OCI-LY7 (cell line): ENCODE data around the gene PSMD3. TPM values are rescaled to one million over a fixed set of nuclear protein-coding genes. Genes with fewer than 3 reads are reported as not detected.
"Not testable (repeated sequence)": the region's sequence is repeated elsewhere in the genome, so short reads cannot be mapped to it uniquely, and the experiment has no call there.

Experiments used
- BruUV-seq: library from RNA; stranded (reverse); fragments of 400-500 nt; replicated peaks from 2 replicates; lab custom pipeline; 2021; lab: Mats Ljungman, UMichigan
- CTCF ChIA-PET: fragments of 300-600 bp; sonication (Branson Sonifier 250); formaldehyde crosslinking; loops from one replicate; lab custom pipeline; 2022; ENCODE audit warnings: antibody characterized with exemption; ENCODE audit not compliant: unreplicated experiment; lab: Charles Lee
- POLR2A ChIA-PET: fragments of 300-600 bp; sonication (Branson Sonifier 250); formaldehyde crosslinking; loops from one replicate; lab custom pipeline; 2022; ENCODE audit warnings: antibody characterized with exemption; lab: Charles Lee
- DNase-seq: peaks from one replicate; pipeline ENCODE4 v3.0.0-alpha.2; 2015; ENCODE audit warnings: low spot score
- H2AFZ ChIP-seq: fragments of 200-600 bp; sonication (generic), shearing (Covaris generic); 2 replicates; pipeline ENCODE4 v1.6.1; 2014; ENCODE audit warnings: mild to moderate bottlenecking, antibody characterized with exemption, low read length, moderate library complexity
- H3K27ac ChIP-seq: fragments of 200-600 bp; sonication (generic); 2 replicates; pipeline ENCODE4 v1.5.1; 2014; ENCODE audit warnings: mixed run types, low read depth, mild to moderate bottlenecking, moderate library complexity, low read length, inconsistent platforms; ENCODE audit not compliant: poor library complexity, severe bottlenecking
- H3K36me3 ChIP-seq: fragments of 200-600 bp; sonication (generic); 2 replicates; pipeline ENCODE4 v1.6.1; 2014; ENCODE audit warnings: mild to moderate bottlenecking, antibody characterized with exemption, low read length, moderate library complexity, mixed read lengths; ENCODE audit not compliant: insufficient read depth
- H3K4me1 ChIP-seq: fragments of 200-600 bp; sonication (generic); 2 replicates; pipeline ENCODE4 v1.5.1; 2014; ENCODE audit warnings: mild to moderate bottlenecking, low read length; ENCODE audit not compliant: insufficient read depth, poor library complexity, severe bottlenecking
- H3K4me2 ChIP-seq: fragments of 200-600 bp; sonication (generic); 2 replicates; pipeline ENCODE4 v1.6.1; 2014; ENCODE audit warnings: mild to moderate bottlenecking, low read length
- H3K4me3 ChIP-seq: fragments of 200-600 bp; sonication (generic); 2 replicates; pipeline ENCODE4 v1.5.1; 2014; ENCODE audit warnings: mild to moderate bottlenecking, low read depth, low read length; ENCODE audit not compliant: poor library complexity, severe bottlenecking
- H3K79me2 ChIP-seq: fragments of 200-600 bp; sonication (generic); 2 replicates; pipeline ENCODE4 v1.6.1; 2016; ENCODE audit warnings: low read depth, mild to moderate bottlenecking, low read length, moderate library complexity, mixed read lengths; ENCODE audit not compliant: insufficient read depth
- H3K9me2 ChIP-seq: fragments of 200-600 bp; sonication (generic); 2 replicates; pipeline ENCODE4 v1.6.1; 2016; ENCODE audit warnings: mild to moderate bottlenecking, low read length, mixed read lengths; ENCODE audit not compliant: insufficient read depth
- H3K9me3 ChIP-seq: fragments of 200-600 bp; sonication (generic); 2 replicates; pipeline ENCODE4 v1.6.1; 2014; ENCODE audit warnings: mild to moderate bottlenecking, mixed run types, low read length, mixed read lengths
- H4K20me1 ChIP-seq: fragments of 200-600 bp; sonication (generic); 2 replicates; pipeline ENCODE4 v1.6.1; 2014; ENCODE audit warnings: mild to moderate bottlenecking, antibody characterized with exemption, low read length, moderate library complexity, mixed read lengths; ENCODE audit not compliant: insufficient read depth
- CTCF ChIP-seq: fragments of 200-600 bp; sonication (generic); conservative IDR thresholded peaks from 2 replicates; pipeline ENCODE4 v1.5.1; 2014; ENCODE audit warnings: mild to moderate bottlenecking, antibody characterized with exemption, low read length, moderate library complexity, mixed read lengths
- EZH2phosphoT487 ChIP-seq: fragments of 200-600 bp; sonication (generic); IDR thresholded peaks from 2 replicates; pipeline ENCODE4 v1.6.1; 2018; ENCODE audit warnings: low read depth, borderline replicate concordance, mild to moderate bottlenecking, mixed run types, antibody characterized with exemption, low read length, moderate library complexity, mixed read lengths
- intact Hi-C: fragments of 100-400 bp; cut with micrococcal nuclease; formaldehyde crosslinking; loops from one replicate; pipeline ENCODE4 v1.10.0; 2022; ENCODE audit not compliant: unreplicated experiment
- total RNA-seq, 2 experiments: library from RNA; depleted of rRNA in 1 of 2; stranded (reverse); fragments of >200 nt in 1 of 2; shearing (Covaris generic) in 1 of 2; gene quantifications; 2 replicates each; pipeline ENCODE4 v1.2.3, GENCODE V29; 2014 to 2022

PSMD3 gene
- total RNA-seq, 2 experiments from 2014 or later = 149 to 150 TPM

DNA sequence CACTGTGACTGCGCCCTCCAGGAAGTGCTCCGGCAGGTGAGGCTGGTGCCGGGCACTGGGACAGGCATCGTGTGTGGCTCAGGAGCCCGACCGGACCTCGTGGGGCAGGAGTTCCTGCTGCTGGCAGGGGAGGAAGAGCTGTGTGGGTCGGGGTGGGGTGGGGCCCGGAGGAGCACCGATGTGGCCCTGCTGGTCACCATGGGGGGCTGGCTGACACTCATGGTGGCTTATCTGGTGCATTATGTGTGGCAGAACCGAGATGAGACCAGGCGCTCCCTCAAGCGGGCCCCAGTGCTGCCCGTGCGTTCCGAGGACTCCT, 36.3 kb upstream of the PSMD3 start:
- no peak overlapping the region for H3K4me3 ChIP-seq
- H2AFZ ChIP-seq = no peak overlapping the region
- H3K79me2 ChIP-seq = no peaks in the 10 kb centered on the region
- no peaks in the 10 kb centered on the region for H3K36me3 ChIP-seq
- intact Hi-C loops = no loop called here
- H3K27ac ChIP-seq = no peak overlapping the region
- BruUV-seq = no TSS peak
- no peaks in the 10 kb centered on the region for H4K20me1 ChIP-seq
- no peaks in the 10 kb centered on the region for H3K9me2 ChIP-seq
- H3K9me3 ChIP-seq = no peaks in the 10 kb centered on the region
- DNase-seq = no peak
- POLR2A ChIA-PET = interaction anchor here (1.0 kb wide), 1 partner anchor 173 kb away, joined by 3 read pairs; no protein-coding TSS in a partner anchor
- TF ChIP-seq CTCF = no peak
- no peak for TF ChIP-seq EZH2phosphoT487
- CTCF ChIA-PET = no interaction called here
- no peak overlapping the region for H3K4me2 ChIP-seq
- peaks cover 32% of the 10 kb centered on the region for H3K4me1 ChIP-seq

- intact Hi-C loops = no loop called here
- POLR2A ChIA-PET = no interaction called here
- Histone ChIP-seq H4K20me1 (no peaks in the 10 kb centered on the region), H3K27ac (no peak overlapping the region), H3K4me3 (no peak overlapping the region), H3K4me1 (peaks cover 23% of the 10 kb centered on the region), H3K36me3 (no peaks in the 10 kb centered on the region), H3K9me3 (no peaks in the 10 kb centered on the region), H2AFZ (no peak overlapping the region), H3K79me2 (no peaks in the 10 kb centered on the region), H3K9me2 (no peaks in the 10 kb centered on the region), H3K4me2 (no peak overlapping the region)
- BruUV-seq = no TSS peak
- TF ChIP-seq CTCF (no peak), EZH2phosphoT487 (no peak)
- CTCF ChIA-PET = no interaction called here
- no peak for DNase-seq
These were observed 33.9 kb upstream of the PSMD3 start for GRCh38 chr17:39946551-39947330.

DNA sequence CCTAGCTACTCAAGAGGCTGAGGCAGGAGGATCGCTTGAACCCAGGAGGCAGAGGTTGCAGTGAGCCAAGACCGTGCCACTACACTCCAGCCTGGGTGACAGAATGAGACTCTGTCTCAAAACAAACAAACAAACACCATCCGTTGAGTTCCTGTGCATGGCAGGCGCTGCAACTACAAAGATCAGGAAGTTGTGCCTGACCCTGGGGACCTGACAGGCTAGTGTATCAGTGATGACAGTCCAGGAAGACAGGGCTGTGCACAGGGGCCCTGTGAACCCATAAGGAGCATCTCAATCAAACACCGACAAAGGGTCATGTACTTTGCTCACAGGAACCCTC, 32.1 kb upstream of the PSMD3 start:
- POLR2A ChIA-PET, H3K36me3 ChIP-seq, H3K9me2 ChIP-seq, intact Hi-C loops, H3K4me3 ChIP-seq, BruUV-seq, H3K27ac ChIP-seq, H3K9me3 ChIP-seq, H3K79me2 ChIP-seq, H4K20me1 ChIP-seq: not testable (repeated sequence)
- H3K4me2 ChIP-seq = peak overlapping the region; percentile 28; the same call in 1 of the 2 replicates
- H3K4me1 ChIP-seq = peaks cover 30% of the 10 kb centered on the region
- CTCF ChIA-PET = interaction anchor here (0.6 kb wide), 1 partner anchor 795 kb away, joined by 3 read pairs; no protein-coding TSS in a partner anchor
- peak overlapping the region; percentile 89 for H2AFZ ChIP-seq
- DNase-seq = peak; percentile 71
